ENCODE measurements around the gene PHKG1.
A peak's percentile ranks its signal among the peaks of the same experiment; 100 is the strongest.
"Not testable (repeated sequence)": the region's sequence is repeated elsewhere in the genome, so short reads cannot be mapped to it uniquely, and the experiment has no call there.

PHKG1 gene

DNA sequence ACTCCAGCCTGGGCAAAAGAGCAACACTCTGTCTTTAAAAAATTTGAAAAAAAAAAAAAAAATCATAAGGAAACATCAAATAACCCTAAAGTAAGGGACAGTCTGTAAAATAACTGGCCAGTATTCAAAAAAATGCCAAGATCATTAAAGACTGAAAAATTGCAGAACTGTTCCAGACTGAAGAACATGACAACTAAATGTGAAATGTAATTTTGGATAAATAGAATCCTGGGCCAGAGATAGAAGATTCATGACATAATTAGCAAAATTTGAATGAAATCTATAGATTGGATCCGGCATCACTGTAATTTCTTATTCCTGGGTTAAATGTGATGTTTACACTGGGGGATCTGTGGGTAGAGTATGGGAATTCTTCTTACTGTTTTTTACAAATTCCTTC is 44.5 kb downstream of the PHKG1 start:
- Histone ChIP-seq H3K9me3 (ENCODE audit: low read length) (no peaks in the 10 kb centered on the region), H4K20me1 (ENCODE audit: insufficient read depth, low read length) (no peaks in the 10 kb centered on the region), H3K27me3 (ENCODE audit: insufficient read depth, low read length) (no peaks in the 10 kb centered on the region), H3K4me3 (ENCODE audit: low read depth, low read length, poor library complexity, severe bottlenecking) (no peak overlapping the region), H3K79me2 (ENCODE audit: insufficient read depth, low read length) (peaks cover 30% of the 10 kb centered on the region), H3K4me1 (ENCODE audit: insufficient read depth, low read length, severe bottlenecking) (peaks cover 32% of the 10 kb centered on the region), H3K27ac (ENCODE audit: low read depth, low read length, poor library complexity, severe bottlenecking) (no peak overlapping the region), H3K36me3 (ENCODE audit: insufficient read depth, low read length) (peaks cover 22% of the 10 kb centered on the region), H3K4me2 (ENCODE audit: low read length) (no peak overlapping the region), H3F3A (ENCODE audit: insufficient read depth, low read length) (no peaks in the 10 kb centered on the region), H2AFZ (ENCODE audit: low read length) (no peak overlapping the region), H3K9me2 (ENCODE audit: low read depth, low read length) (no peaks in the 10 kb centered on the region), H3K9ac (ENCODE audit: low read length) (no peak overlapping the region)
- TF ChIP-seq, protein P1, sequence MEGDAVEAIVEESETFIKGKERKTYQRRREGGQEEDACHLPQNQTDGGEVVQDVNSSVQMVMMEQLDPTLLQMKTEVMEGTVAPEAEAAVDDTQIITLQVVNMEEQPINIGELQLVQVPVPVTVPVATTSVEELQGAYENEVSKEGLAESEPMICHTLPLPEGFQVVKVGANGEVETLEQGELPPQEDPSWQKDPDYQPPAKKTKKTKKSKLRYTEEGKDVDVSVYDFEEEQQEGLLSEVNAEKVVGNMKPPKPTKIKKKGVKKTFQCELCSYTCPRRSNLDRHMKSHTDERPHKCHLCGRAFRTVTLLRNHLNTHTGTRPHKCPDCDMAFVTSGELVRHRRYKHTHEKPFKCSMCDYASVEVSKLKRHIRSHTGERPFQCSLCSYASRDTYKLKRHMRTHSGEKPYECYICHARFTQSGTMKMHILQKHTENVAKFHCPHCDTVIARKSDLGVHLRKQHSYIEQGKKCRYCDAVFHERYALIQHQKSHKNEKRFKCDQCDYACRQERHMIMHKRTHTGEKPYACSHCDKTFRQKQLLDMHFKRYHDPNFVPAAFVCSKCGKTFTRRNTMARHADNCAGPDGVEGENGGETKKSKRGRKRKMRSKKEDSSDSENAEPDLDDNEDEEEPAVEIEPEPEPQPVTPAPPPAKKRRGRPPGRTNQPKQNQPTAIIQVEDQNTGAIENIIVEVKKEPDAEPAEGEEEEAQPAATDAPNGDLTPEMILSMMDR (IDR thresholded peaks at IDR 0.05; ENCODE audit: low read length), result no peak
- TF ChIP-seq EZH2 (IDR thresholded peaks at IDR 0.05; ENCODE audit: borderline replicate concordance, low read length), result no peak

DNA sequence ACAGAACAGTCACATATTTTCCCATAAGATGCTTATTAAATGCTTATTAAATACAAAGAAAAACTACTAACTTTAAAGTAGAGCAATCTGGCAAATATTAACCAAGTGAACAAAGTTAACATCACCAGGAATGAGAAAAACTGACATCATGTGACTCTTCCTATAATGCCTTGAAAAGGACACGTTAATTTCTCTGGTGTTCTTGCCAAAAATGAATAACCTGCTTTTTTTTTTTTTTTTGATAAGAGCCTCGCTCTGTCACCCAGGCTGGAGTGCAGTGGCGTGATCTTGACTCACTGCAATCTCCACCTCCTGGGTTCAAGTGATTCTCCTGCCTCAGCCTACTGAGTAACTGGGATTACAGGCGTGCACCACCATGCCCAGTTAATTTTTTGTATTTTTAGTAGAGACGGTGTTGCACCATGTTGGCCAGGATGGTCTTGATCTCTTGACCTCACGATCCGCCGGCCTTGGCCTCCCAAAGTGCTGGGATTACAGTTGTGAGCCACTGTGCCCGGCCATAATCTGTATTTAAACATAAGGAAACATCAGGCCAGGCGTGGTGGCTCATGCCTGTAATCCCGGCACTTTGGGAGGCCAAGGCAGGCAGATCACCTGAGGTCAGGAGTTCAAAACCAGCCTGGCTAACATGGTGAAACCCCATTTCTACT is 45.2 kb downstream of the PHKG1 start:
- not testable (repeated sequence) for H3K9ac ChIP-seq (ENCODE audit: low read length); H3K9me2 ChIP-seq (ENCODE audit: low read depth, low read length); H3K4me2 ChIP-seq (ENCODE audit: low read length); H3K27me3 ChIP-seq (ENCODE audit: insufficient read depth, low read length); H3K4me3 ChIP-seq (ENCODE audit: low read depth, low read length, poor library complexity, severe bottlenecking); H2AFZ ChIP-seq (ENCODE audit: low read length); H3K9me3 ChIP-seq (ENCODE audit: low read length); H4K20me1 ChIP-seq (ENCODE audit: insufficient read depth, low read length); H3F3A ChIP-seq (ENCODE audit: insufficient read depth, low read length)
- Histone ChIP-seq H3K36me3 (ENCODE audit: insufficient read depth, low read length) (peaks cover 20% of the 10 kb centered on the region), H3K27ac (ENCODE audit: low read depth, low read length, poor library complexity, severe bottlenecking) (peak overlapping the region; percentile 38), H3K4me1 (ENCODE audit: insufficient read depth, low read length, severe bottlenecking) (peaks cover 25% of the 10 kb centered on the region), H3K79me2 (ENCODE audit: insufficient read depth, low read length) (peaks cover 24% of the 10 kb centered on the region)

- H3K9ac ChIP-seq (ENCODE audit: low read length), result no peak overlapping the region; the same call in 1 of the 2 replicates
- no peaks in the 10 kb centered on the region for H4K20me1 ChIP-seq (ENCODE audit: insufficient read depth, low read length)
- H3K36me3 ChIP-seq (ENCODE audit: insufficient read depth, low read length), result peaks cover 21% of the 10 kb centered on the region
- H3K4me2 ChIP-seq (ENCODE audit: low read length), result no peak overlapping the region; the same call in 1 of the 2 replicates
- peaks cover 23% of the 10 kb centered on the region for H3K4me1 ChIP-seq (ENCODE audit: insufficient read depth, low read length, severe bottlenecking)
- no peaks in the 10 kb centered on the region for H3F3A ChIP-seq (ENCODE audit: insufficient read depth, low read length)
- no peak overlapping the region for H3K4me3 ChIP-seq (ENCODE audit: low read depth, low read length, poor library complexity, severe bottlenecking)
- H3K27ac ChIP-seq (ENCODE audit: low read depth, low read length, poor library complexity, severe bottlenecking), result peak overlapping the region; percentile 38
- TF ChIP-seq, protein P1 (IDR thresholded peaks at IDR 0.05; ENCODE audit: low read length), result no peak
- TF ChIP-seq EZH2 (IDR thresholded peaks at IDR 0.05; ENCODE audit: borderline replicate concordance, low read length), result no peak
- peaks cover 17% of the 10 kb centered on the region for H3K79me2 ChIP-seq (ENCODE audit: insufficient read depth, low read length)
- no peaks in the 10 kb centered on the region for H3K27me3 ChIP-seq (ENCODE audit: insufficient read depth, low read length)
- no peaks in the 10 kb centered on the region for H3K9me2 ChIP-seq (ENCODE audit: low read depth, low read length)
- no peaks in the 10 kb centered on the region for H3K9me3 ChIP-seq (ENCODE audit: low read length)
- H2AFZ ChIP-seq (ENCODE audit: low read length), result no peak overlapping the region
Observed at GRCh38 chr7:56046721-56047445, 45.9 kb downstream of the PHKG1 start.

DNA sequence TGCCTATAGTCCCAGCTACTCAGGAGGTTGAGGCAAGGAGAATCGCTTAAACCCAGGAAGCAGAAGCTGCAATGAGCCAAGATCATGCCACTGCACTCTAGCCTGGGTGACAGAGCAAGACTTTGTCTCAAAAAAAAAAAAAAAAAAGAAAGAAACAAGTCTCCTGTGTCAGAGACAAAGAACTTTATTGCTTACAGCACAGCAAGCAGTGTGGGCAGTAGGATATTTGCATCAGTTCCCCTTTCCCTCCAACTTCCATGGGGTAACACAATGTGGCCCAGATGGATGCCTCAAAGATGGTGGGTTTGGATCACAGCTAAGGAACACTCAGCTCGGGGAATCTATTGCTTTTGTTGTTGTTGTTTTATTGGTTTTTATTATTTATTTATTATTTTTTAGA is 47.0 kb downstream of the PHKG1 start:
- not testable (repeated sequence) for H3K9me3 ChIP-seq (ENCODE audit: low read length); H3K4me3 ChIP-seq (ENCODE audit: low read depth, low read length, poor library complexity, severe bottlenecking); H3K4me2 ChIP-seq (ENCODE audit: low read length); H3K9ac ChIP-seq (ENCODE audit: low read length); H3K27me3 ChIP-seq (ENCODE audit: insufficient read depth, low read length); H3K27ac ChIP-seq (ENCODE audit: low read depth, low read length, poor library complexity, severe bottlenecking); H2AFZ ChIP-seq (ENCODE audit: low read length); H3F3A ChIP-seq (ENCODE audit: insufficient read depth, low read length); H3K79me2 ChIP-seq (ENCODE audit: insufficient read depth, low read length); H3K9me2 ChIP-seq (ENCODE audit: low read depth, low read length); H4K20me1 ChIP-seq (ENCODE audit: insufficient read depth, low read length)
- peaks cover 23% of the 10 kb centered on the region for H3K4me1 ChIP-seq (ENCODE audit: insufficient read depth, low read length, severe bottlenecking)
- peaks cover 28% of the 10 kb centered on the region for H3K36me3 ChIP-seq (ENCODE audit: insufficient read depth, low read length)
